Ovary (tissue), 3 donors: ENCODE measurements around the gene FAM171A1.

ENCODE experiments used
- CTCF ChIP-seq, 3 donors: fragments of 450-650 bp in 2 of 3; fragments of 200-600 bp in 1 of 3; IDR thresholded peaks; one replicate each; pipeline versions ENCODE4 v1.5.1 to v1.8.0; 2016 to 2022; ENCODE audit warnings: antibody characterized with exemption in 3 of 3, mild to moderate bottlenecking in 1 of 3
- EP300 ChIP-seq: sonication (generic); formaldehyde crosslinking; IDR thresholded peaks from one replicate; pipeline ENCODE4 v1.6.1; 2017; ENCODE audit warnings: antibody characterized with exemption
- donor health status: DM: no; HTN: no; CAD: no.

GRCh38 chr10:15236340-15236739, 134.7 kb downstream of the FAM171A1 start:
- no peak for TF ChIP-seq CTCF (IDR thresholded peaks at IDR 0.05)
- TF ChIP-seq EP300: no peak
